Effector memory CD8-positive, alpha-beta T cell (primary cell): Measurements from ENCODE around the gene AUH.
"Not testable (repeated sequence)": the region's sequence is repeated elsewhere in the genome, so short reads cannot be mapped to it uniquely, and the experiment has no call there.

ENCODE experiments used
- ATAC-seq: fragments of 150-1000 bp; cut with Tn5 transposase; replicated peaks from 2 replicates; pipeline ENCODE4 v1.10.0; 2021; ENCODE audit warnings: mild to moderate bottlenecking, moderate library complexity
- DNase-seq, 3 experiments: peaks; one replicate each; pipeline ENCODE4 v3.0.0; 2021
- H3K27ac Mint-ChIP-seq, 2 donors: one replicate each; pipeline ENCODE4 v1.8.0; 2022; ENCODE audit warnings: mild to moderate bottlenecking in 2 of 2, mixed read lengths in 2 of 2, moderate library complexity in 2 of 2
- H3K27me3 Mint-ChIP-seq, 2 donors: one replicate each; pipeline ENCODE4 v1.8.0; 2022; ENCODE audit warnings: mixed read lengths in 2 of 2
- H3K36me3 Mint-ChIP-seq: one replicate; pipeline ENCODE4 v1.8.0; 2022; ENCODE audit warnings: mild to moderate bottlenecking, moderate library complexity, mixed read lengths; ENCODE audit not compliant: insufficient read depth
- H3K4me1 Mint-ChIP-seq, 2 donors: one replicate each; pipeline ENCODE4 v1.8.0; 2022; ENCODE audit warnings: low read depth in 2 of 2, mixed read lengths in 2 of 2
- H3K4me3 Mint-ChIP-seq, 2 donors: one replicate each; pipeline ENCODE4 v1.8.0; 2022; ENCODE audit warnings: mild to moderate bottlenecking in 2 of 2, mixed read lengths in 2 of 2, moderate library complexity in 2 of 2
- H3K9me3 Mint-ChIP-seq, 2 donors: one replicate each; pipeline ENCODE4 v1.8.0; 2022; ENCODE audit warnings: mixed read lengths in 2 of 2

The AUH gene

GRCh38 chr9:91210318-91210717 is 151.4 kb downstream of the AUH start:
- Mint-ChIP-seq H3K4me3 (no peak overlapping the region), H3K4me1 (peaks cover 27 to 34% of the 10 kb centered on the region in 2 donors), H3K9me3 (no peaks in the 10 kb centered on the region), H3K36me3 (peaks cover 7% of the 10 kb centered on the region), H3K27me3 (no peaks in the 10 kb centered on the region), H3K27ac (peak overlapping the region in 1 of 2 donors; percentile 29)
- DNase-seq (no peak), ATAC-seq (no peak)

- Mint-ChIP-seq H3K4me1 (peaks cover 27 to 34% of the 10 kb centered on the region in 2 donors), H3K9me3 (no peaks in the 10 kb centered on the region), H3K36me3 (peaks cover 7% of the 10 kb centered on the region), H3K27me3 (no peaks in the 10 kb centered on the region), H3K27ac (peak overlapping the region; percentile 41 to 62), H3K4me3 (peak overlapping the region in 1 of 2 donors; percentile 63)
- ATAC-seq (no peak), DNase-seq (no peak)
These were observed 152.9 kb downstream of the AUH start for GRCh38 chr9:91208837-91209236.

- Mint-ChIP-seq H3K4me3 (peak overlapping the region; percentile 49 to 63), H3K4me1 (peaks cover 27 to 32% of the 10 kb centered on the region in 2 donors), H3K36me3 (peaks cover 7% of the 10 kb centered on the region), H3K27me3 (no peaks in the 10 kb centered on the region), H3K9me3 (no peaks in the 10 kb centered on the region), H3K27ac (peak overlapping the region; percentile 41 to 62)
- ATAC-seq (no peak), DNase-seq (no peak)
These were observed 153.3 kb downstream of the AUH start for GRCh38 chr9:91208419-91208745.

- ATAC-seq (peak; percentile 30), DNase-seq (no peak)
- Mint-ChIP-seq H3K9me3 (no peaks in the 10 kb centered on the region), H3K27ac (peak overlapping the region; percentile 41 to 62), H3K27me3 (no peaks in the 10 kb centered on the region), H3K4me1 (peaks cover 27 to 31% of the 10 kb centered on the region in 2 donors), H3K4me3 (peak overlapping the region; percentile 49 to 63), H3K36me3 (peaks cover 7% of the 10 kb centered on the region)
These were observed 153.8 kb downstream of the AUH start for GRCh38 chr9:91207729-91208418.

- Mint-ChIP-seq H3K27ac (peak overlapping the region; percentile 41 to 62), H3K36me3 (peaks cover 7% of the 10 kb centered on the region), H3K4me3 (peak overlapping the region in 1 of 2 donors; percentile 49), H3K4me1 (peaks cover 25 to 27% of the 10 kb centered on the region in 2 donors), H3K27me3 (no peaks in the 10 kb centered on the region), H3K9me3 (no peaks in the 10 kb centered on the region)
- no peak for ATAC-seq
- DNase-seq, result no peak
These were observed 154.4 kb downstream of the AUH start for GRCh38 chr9:91207397-91207728.

- no peak overlapping the region for H3K4me3 Mint-ChIP-seq
- peaks cover 21 to 27% of the 10 kb centered on the region in 2 donors for H3K4me1 Mint-ChIP-seq
- no peaks in the 10 kb centered on the region for H3K9me3 Mint-ChIP-seq
- DNase-seq (no peak), ATAC-seq (no peak)
- no peaks in the 10 kb centered on the region for H3K27me3 Mint-ChIP-seq
- H3K36me3 Mint-ChIP-seq, result peaks cover 6% of the 10 kb centered on the region
- H3K27ac Mint-ChIP-seq, result peak overlapping the region in 1 of 2 donors; percentile 62
These were observed 154.9 kb downstream of the AUH start for GRCh38 chr9:91206806-91207205.

- Mint-ChIP-seq H3K27me3 (no peaks in the 10 kb centered on the region), H3K9me3 (no peaks in the 10 kb centered on the region), H3K4me3 (no peak overlapping the region), H3K27ac (no peak overlapping the region), H3K4me1 (peaks cover 5 to 11% of the 10 kb centered on the region in 2 donors), H3K36me3 (no peaks in the 10 kb centered on the region)
- no peak for ATAC-seq
- no peak for DNase-seq
These were observed 158.9 kb downstream of the AUH start for GRCh38 chr9:91202736-91203283.

GRCh38 chr9:91200692-91201336 is 160.9 kb downstream of the AUH start:
- H3K4me1 Mint-ChIP-seq, result peaks cover 5% of the 10 kb centered on the region in 2 donors
- H3K27ac Mint-ChIP-seq, result no peak overlapping the region
- no peak for ATAC-seq
- no peaks in the 10 kb centered on the region for H3K9me3 Mint-ChIP-seq
- no peaks in the 10 kb centered on the region for H3K27me3 Mint-ChIP-seq
- H3K4me3 Mint-ChIP-seq, result no peak overlapping the region
- no peaks in the 10 kb centered on the region for H3K36me3 Mint-ChIP-seq
- DNase-seq, result no peak

- Mint-ChIP-seq H3K27ac (no peak overlapping the region), H3K36me3 (no peaks in the 10 kb centered on the region), H3K9me3 (no peaks in the 10 kb centered on the region), H3K27me3 (no peaks in the 10 kb centered on the region), H3K4me1 (peaks cover 9% of the 10 kb centered on the region in 2 donors), H3K4me3 (no peak overlapping the region)
- ATAC-seq, result no peak
- DNase-seq, result no peak
These were observed 161.8 kb downstream of the AUH start for GRCh38 chr9:91199739-91200497.

- not testable (repeated sequence) for DNase-seq, H3K36me3 Mint-ChIP-seq, H3K27me3 Mint-ChIP-seq, H3K27ac Mint-ChIP-seq, H3K4me3 Mint-ChIP-seq, H3K9me3 Mint-ChIP-seq, ATAC-seq
- H3K4me1 Mint-ChIP-seq, result peaks cover 17 to 18% of the 10 kb centered on the region in 2 donors
These were observed 162.8 kb downstream of the AUH start for GRCh38 chr9:91198881-91199280.

- ATAC-seq, result no peak
- peaks cover 22% of the 10 kb centered on the region in 2 donors for H3K4me1 Mint-ChIP-seq
These were observed 163.3 kb downstream of the AUH start for GRCh38 chr9:91198405-91198804.

GRCh38 chr9:91197232-91198181 is 164.2 kb downstream of the AUH start:
- H3K4me3 Mint-ChIP-seq, result no peak overlapping the region
- H3K27me3 Mint-ChIP-seq, result no peaks in the 10 kb centered on the region
- H3K36me3 Mint-ChIP-seq, result peaks cover 19% of the 10 kb centered on the region
- H3K4me1 Mint-ChIP-seq, result peaks cover 25 to 29% of the 10 kb centered on the region in 2 donors
- ATAC-seq, result no peak
- no peak for DNase-seq
- H3K27ac Mint-ChIP-seq, result no peak overlapping the region
- H3K9me3 Mint-ChIP-seq, result no peaks in the 10 kb centered on the region

More at GRCh38 chr9:91198405-91198804, 163.3 kb downstream of the AUH start:
- no peak overlapping the region for H3K27ac Mint-ChIP-seq
- H3K4me3 Mint-ChIP-seq, result no peak overlapping the region
- peaks cover 13% of the 10 kb centered on the region for H3K36me3 Mint-ChIP-seq
- DNase-seq, result no peak
- no peaks in the 10 kb centered on the region for H3K9me3 Mint-ChIP-seq
- H3K27me3 Mint-ChIP-seq, result no peaks in the 10 kb centered on the region
